K562 (cell line): ENCODE results near the gene TLCD4. TPM values are rescaled to one million over a fixed set of nuclear protein-coding genes. Genes with fewer than 3 reads are reported as not detected.

ENCODE experiments used
- ATAC-seq: fragments of 200-7000 bp; cut with Tn5 transposase; 3 replicates; pipeline ENCODE4 v1.9.1; 2020; ENCODE audit warnings: moderate library complexity
- BruUV-seq: library from RNA; stranded (reverse); fragments of 400-500 nt; replicated peaks from 2 replicates; lab custom pipeline; 2021; lab: Mats Ljungman, UMichigan
- CTCF ChIA-PET: fragments of 300-600 bp; formaldehyde crosslinking; extraction: SDS; loops from one replicate; lab custom pipeline; 2021; ENCODE audit warnings: low intra/inter-chr PET ratio; lab: Yijun Ruan, JAX
- POLR2A ChIA-PET: fragments of 300-600, 350-650 bp; sonication (Branson Sonifier 250); formaldehyde crosslinking; extraction: SDS; loops from one replicate; lab custom pipeline; 2021; ENCODE audit warnings: antibody characterized with exemption, inconsistent platforms; lab: Yijun Ruan, JAX
- DNase-seq, 4 experiments: peaks; one replicate each; pipeline versions ENCODE4 v3.0.0 to v3.0.0-alpha.2; 2011 to 2018; ENCODE audit warnings: low spot score in 3 of 4, mixed read lengths in 3 of 4; ENCODE audit errors: extremely low read depth in 1 of 4
- FAIRE-seq: peaks from 2 replicates; lab custom pipeline; 2011; peaks lifted over from hg19 to GRCh38; lab: Jason Lieb, UNC
- H2AFZ ChIP-seq: 2 replicates; pipeline ENCODE4 v1.6.0; 2011; ENCODE audit warnings: low read depth, low read length, control low read depth, inconsistent platforms
- H3K27ac ChIP-seq: fragments of 200-600 bp; 3 replicates; pipeline ENCODE4 v1.8.0; 2011; ENCODE audit warnings: low read depth, mild to moderate bottlenecking, control low read depth, inconsistent platforms, low read length, moderate library complexity, mixed read lengths; ENCODE audit errors: extremely low read depth
- H3K27me3 ChIP-seq, 2 experiments: fragments of 300-600 bp in 1 of 2; 2 replicates in 1 of 2; 3 replicates in 1 of 2; pipeline versions ENCODE4 v1.6.0 to v1.8.0; 2011; ENCODE audit warnings: inconsistent platforms in 2 of 2, low read length in 2 of 2, mild to moderate bottlenecking in 1 of 2, mixed read lengths in 1 of 2, moderate library complexity in 1 of 2; ENCODE audit not compliant: control insufficient read depth in 2 of 2, insufficient read depth in 2 of 2
- H3K36me3 ChIP-seq: fragments of 300-600 bp; 3 replicates; pipeline ENCODE4 v1.8.0; 2011; ENCODE audit warnings: mild to moderate bottlenecking, low read length, inconsistent platforms; ENCODE audit not compliant: control insufficient read depth, insufficient read depth
- H3K4me1 ChIP-seq, 2 experiments: fragments of 200-600 bp in 1 of 2; replicated peaks in 1 of 2; 2 replicates in 1 of 2; 3 replicates in 1 of 2; pipeline versions ENCODE4 v1.5.1 to v1.8.0; 2011; ENCODE audit warnings: inconsistent platforms in 2 of 2, low read length in 2 of 2, mild to moderate bottlenecking in 1 of 2, mixed read lengths in 1 of 2, moderate library complexity in 1 of 2; ENCODE audit not compliant: control insufficient read depth in 2 of 2, insufficient read depth in 2 of 2
- H3K4me2 ChIP-seq: 2 replicates; pipeline ENCODE4 v1.6.1; 2011; ENCODE audit warnings: low read length, control low read depth, inconsistent platforms, mixed read lengths; ENCODE audit not compliant: insufficient read depth
- H3K4me3 ChIP-seq: fragments of 200-600 bp; sonication (generic), shearing (Covaris generic); 2 replicates; pipeline ENCODE4 v1.5.1; 2016; ENCODE audit warnings: control low read depth, inconsistent platforms
- H3K79me2 ChIP-seq: fragments of 200-600 bp; 3 replicates; pipeline ENCODE4 v1.8.0; 2011; ENCODE audit warnings: low read length, inconsistent platforms; ENCODE audit not compliant: control insufficient read depth, insufficient read depth
- H3K9ac ChIP-seq, 2 experiments: 2 replicates each; pipeline versions ENCODE4 v1.6.0 to v1.6.1; 2011; ENCODE audit warnings: low read depth in 2 of 2, low read length in 2 of 2, control low read depth in 1 of 2, inconsistent platforms in 1 of 2, mild to moderate bottlenecking in 1 of 2, mixed read lengths in 1 of 2; ENCODE audit not compliant: insufficient read depth in 1 of 2
- H3K9me1 ChIP-seq: one replicate; pipeline ENCODE4 v1.6.0; 2011; ENCODE audit warnings: inconsistent platforms, mild to moderate bottlenecking, low read length, moderate library complexity; ENCODE audit not compliant: control insufficient read depth, insufficient read depth
- H3K9me3 ChIP-seq: replicated peaks from 2 replicates; pipeline ENCODE4 v1.5.1; 2011; ENCODE audit warnings: low read depth, low read length, inconsistent platforms; ENCODE audit not compliant: control insufficient read depth, insufficient read depth
- H4K20me1 ChIP-seq: replicated peaks from 2 replicates; pipeline ENCODE4 v1.6.1; 2011; ENCODE audit warnings: low read length, inconsistent platforms, mixed read lengths; ENCODE audit not compliant: control insufficient read depth, insufficient read depth
- ARNT ChIP-seq, 2 experiments: fragments of 450-650 bp; IDR thresholded peaks; 2 replicates each; pipeline ENCODE4 v1.6.1; 2016; ENCODE audit warnings: mild to moderate bottlenecking in 1 of 2
- CSDE1 ChIP-seq, 2 experiments: fragments of 450-650 bp; IDR thresholded peaks; 2 replicates each; pipeline ENCODE4 v1.6.1; 2016; ENCODE audit warnings: mild to moderate bottlenecking in 1 of 2
- CXXC5 ChIP-seq: fragments of 250-450 bp; sonication (Bioruptor Pico); IDR thresholded peaks from 2 replicates; pipeline ENCODE4 v1.8.0; 2022; ENCODE audit warnings: inconsistent platforms, mild to moderate bottlenecking, moderate library complexity
- DACH1 ChIP-seq: fragments of 450-650 bp; IDR thresholded peaks from 2 replicates; pipeline ENCODE4 v1.6.1; 2018; ENCODE audit not compliant: partially characterized antibody
- HDAC3 ChIP-seq: fragments of 450-650 bp; IDR thresholded peaks from 2 replicates; pipeline ENCODE4 v1.6.1; 2018; ENCODE audit warnings: borderline replicate concordance, mild to moderate bottlenecking, moderate library complexity; ENCODE audit not compliant: partially characterized antibody
- KLF6 ChIP-seq: fragments of 250-450 bp; sonication (Bioruptor Pico); IDR thresholded peaks from 2 replicates; pipeline ENCODE4 v1.4.0; 2020; ENCODE audit warnings: mild to moderate bottlenecking, moderate library complexity, borderline replicate concordance
- MEF2A ChIP-seq: IDR thresholded peaks from 2 replicates; pipeline ENCODE4 v1.6.1; 2011; ENCODE audit warnings: low read depth, mild to moderate bottlenecking, low read length, moderate library complexity; ENCODE audit not compliant: control insufficient read depth
- PCBP1 ChIP-seq: fragments of 200-400 bp; formaldehyde crosslinking; IDR thresholded peaks from 2 replicates; pipeline ENCODE4 v1.6.1; 2018; ENCODE audit warnings: mild to moderate bottlenecking, low read depth, low read length; ENCODE audit not compliant: poor library complexity, severe bottlenecking
- TARDBP ChIP-seq: fragments of 450-650 bp; IDR thresholded peaks from 2 replicates; pipeline ENCODE4 v1.6.1; 2016
- ZNF354B ChIP-seq: fragments of 250-450 bp; sonication (Bioruptor Pico); IDR thresholded peaks from 2 replicates; pipeline ENCODE4 v1.4.0; 2020
- ZNF431 ChIP-seq: sonication (generic); formaldehyde crosslinking; IDR thresholded peaks from 2 replicates; pipeline ENCODE4 v1.8.0; 2022; ENCODE audit warnings: mild to moderate bottlenecking, missing genetic modification reagents
- WGBS: fragments of 100-300 bp; shearing (Covaris generic); methylation state at CpG from one replicate; pipeline ENCODE4 v1.1.6; 2016; ENCODE audit warnings: low coverage, mixed read lengths; ENCODE audit not compliant: insufficient coverage; ENCODE audit errors: missing lambda C conversion rate; 5-methylcytosine and 5-hydroxymethylcytosine counted together
- in situ Hi-C: fragments of 300-500 bp; cut with MboI; formaldehyde crosslinking; loops from 4 replicates; pipeline ENCODE4 v1.15.0; 2018; ENCODE audit warnings: inconsistent platforms, mixed read lengths
- intact Hi-C: fragments of 100-400 bp; cut with micrococcal nuclease; formaldehyde crosslinking; loops from 2 replicates; pipeline ENCODE4 v1.14.2; 2022
- polyA plus RNA-seq, 8 experiments: library from polyadenylated mRNA; depleted of rRNA in 4 of 8; stranded (reverse) in 5 of 8; unstranded in 3 of 8; fragments of >200 nt; fragmentation: Nextera tagmentation in 2 of 8; fragmentation: Illumina TruSeq in 1 of 8; extraction: Ambion mirVana in 2 of 8; extraction: Trizol in 1 of 8; gene quantifications; 2 replicates each; pipeline versions ENCODE4 v1.2.1 to v1.2.3, GENCODE V29; 2011 to 2014; ENCODE audit warnings: inconsistent platforms in 1 of 8, missing spikeins in 1 of 8
- total RNA-seq, 7 experiments: library from RNA; depleted of rRNA in 6 of 7; stranded (reverse); fragments of >200 nt in 6 of 7; fragmentation: Illumina TruSeq in 2 of 7; extraction: Trizol in 2 of 7; gene quantifications; 2 replicates each; pipeline versions ENCODE4 v1.2.1 to v1.2.3, GENCODE V29; 2011 to 2021; ENCODE audit warnings: low replicate concordance in 1 of 7
- TF ChIP-seq, protein P1 (sequence below), 2 experiments: fragments of 450-650 bp in 1 of 2; sonication (generic) in 1 of 2; formaldehyde crosslinking in 1 of 2; IDR thresholded peaks; 2 replicates each; pipeline versions ENCODE4 v1.7.1 to v1.9.0; 2016 to 2022; ENCODE audit warnings: inconsistent platforms in 1 of 2, mild to moderate bottlenecking in 1 of 2, missing genetic modification reagents in 1 of 2
- TF ChIP-seq, protein P2 (sequence below): sonication (generic); formaldehyde crosslinking; IDR thresholded peaks from 2 replicates; pipeline ENCODE4 v1.9.0; 2022; ENCODE audit warnings: mild to moderate bottlenecking, missing genetic modification reagents

Gene TLCD4
- total and polyA plus RNA-seq, 9 of the 15 experiments (the other 6 are each of a cell fraction or from before 2014, with no cell fraction given): 3.5 to 19.8 (median 7.6) TPM

DNA sequence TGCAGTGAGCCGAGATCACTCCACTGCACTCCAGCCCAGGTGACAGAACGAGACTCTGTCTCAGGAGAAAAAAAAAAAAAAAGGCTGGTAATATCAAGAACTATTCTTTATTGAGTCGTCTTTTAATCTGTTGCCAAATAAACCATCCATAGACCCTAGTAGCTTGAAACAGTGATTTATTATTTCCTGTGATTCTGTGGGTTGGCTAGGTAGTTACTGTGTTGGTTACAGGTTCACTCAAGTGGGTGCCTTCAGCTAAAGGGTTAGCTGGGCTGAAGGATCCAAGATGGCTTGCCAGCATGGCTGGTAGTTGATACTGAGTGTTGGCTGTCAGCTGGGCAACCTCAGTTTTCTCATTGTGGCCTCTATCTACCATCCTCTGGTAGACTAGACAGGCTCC, 9.2 kb downstream of the TLCD4 start:
- no peak for DNase-seq
- WGBS: 86% methylated on average over 1 of the region's 3 CpGs
- in situ Hi-C loops: no loop called here
- Histone ChIP-seq H3K4me2 (no peak overlapping the region), H3K27ac (no peak overlapping the region), H3K4me3 (no peak overlapping the region), H3K4me1 (peaks cover 10 to 12% of the 10 kb centered on the region in 2 experiments; a peak in 4 of 5 replicates), H3K36me3 (peaks cover 5% of the 10 kb centered on the region), H3K79me2 (peaks cover 88% of the 10 kb centered on the region), H3K9me1 (no peaks in the 10 kb centered on the region), H3K9me3 (no peaks in the 10 kb centered on the region), H4K20me1 (no peaks in the 10 kb centered on the region; the same call in 1 of the 2 replicates), H3K9ac (no peak overlapping the region; a peak in 1 of 4 replicates), H2AFZ (no peak overlapping the region), H3K27me3 (no peaks in the 10 kb centered on the region)
- BruUV-seq: no TSS peak
- FAIRE-seq: no peak
- ChIA-PET POLR2A (interaction anchor here (1.2 to 1.5 kb wide), 2 partner anchors 11 to 13 kb away, joined by 3 to 4 read pairs; no protein-coding TSS in a partner anchor), CTCF (no interaction called here)
- no peak for ATAC-seq
- intact Hi-C loops: no loop called here
- TF ChIP-seq, protein P1, sequence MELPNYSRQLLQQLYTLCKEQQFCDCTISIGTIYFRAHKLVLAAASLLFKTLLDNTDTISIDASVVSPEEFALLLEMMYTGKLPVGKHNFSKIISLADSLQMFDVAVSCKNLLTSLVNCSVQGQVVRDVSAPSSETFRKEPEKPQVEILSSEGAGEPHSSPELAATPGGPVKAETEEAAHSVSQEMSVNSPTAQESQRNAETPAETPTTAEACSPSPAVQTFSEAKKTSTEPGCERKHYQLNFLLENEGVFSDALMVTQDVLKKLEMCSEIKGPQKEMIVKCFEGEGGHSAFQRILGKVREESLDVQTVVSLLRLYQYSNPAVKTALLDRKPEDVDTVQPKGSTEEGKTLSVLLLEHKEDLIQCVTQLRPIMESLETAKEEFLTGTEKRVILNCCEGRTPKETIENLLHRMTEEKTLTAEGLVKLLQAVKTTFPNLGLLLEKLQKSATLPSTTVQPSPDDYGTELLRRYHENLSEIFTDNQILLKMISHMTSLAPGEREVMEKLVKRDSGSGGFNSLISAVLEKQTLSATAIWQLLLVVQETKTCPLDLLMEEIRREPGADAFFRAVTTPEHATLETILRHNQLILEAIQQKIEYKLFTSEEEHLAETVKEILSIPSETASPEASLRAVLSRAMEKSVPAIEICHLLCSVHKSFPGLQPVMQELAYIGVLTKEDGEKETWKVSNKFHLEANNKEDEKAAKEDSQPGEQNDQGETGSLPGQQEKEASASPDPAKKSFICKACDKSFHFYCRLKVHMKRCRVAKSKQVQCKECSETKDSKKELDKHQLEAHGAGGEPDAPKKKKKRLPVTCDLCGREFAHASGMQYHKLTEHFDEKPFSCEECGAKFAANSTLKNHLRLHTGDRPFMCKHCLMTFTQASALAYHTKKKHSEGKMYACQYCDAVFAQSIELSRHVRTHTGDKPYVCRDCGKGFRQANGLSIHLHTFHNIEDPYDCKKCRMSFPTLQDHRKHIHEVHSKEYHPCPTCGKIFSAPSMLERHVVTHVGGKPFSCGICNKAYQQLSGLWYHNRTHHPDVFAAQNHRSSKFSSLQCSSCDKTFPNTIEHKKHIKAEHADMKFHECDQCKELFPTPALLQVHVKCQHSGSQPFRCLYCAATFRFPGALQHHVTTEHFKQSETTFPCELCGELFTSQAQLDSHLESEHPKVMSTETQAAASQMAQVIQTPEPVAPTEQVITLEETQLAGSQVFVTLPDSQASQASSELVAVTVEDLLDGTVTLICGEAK (IDR thresholded peaks at IDR 0.05): no peak
- TF ChIP-seq, protein P1 (CRISPR knock-in tag; IDR thresholded peaks at IDR 0.05): no peak
- TF ChIP-seq, protein P2, sequence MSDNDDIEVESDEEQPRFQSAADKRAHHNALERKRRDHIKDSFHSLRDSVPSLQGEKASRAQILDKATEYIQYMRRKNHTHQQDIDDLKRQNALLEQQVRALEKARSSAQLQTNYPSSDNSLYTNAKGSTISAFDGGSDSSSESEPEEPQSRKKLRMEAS (CRISPR knock-in tag): no peak
- TF ChIP-seq PCBP1: no peak
- no peak for TF ChIP-seq CXXC5 (CRISPR knock-in tag)
- TF ChIP-seq CSDE1 (IDR thresholded peaks at IDR 0.05): no peak
- TF ChIP-seq HDAC3: no peak
- no peak for TF ChIP-seq KLF6 (CRISPR knock-in tag)
- TF ChIP-seq ZNF431 (CRISPR knock-in tag): no peak
- TF ChIP-seq ARNT (IDR thresholded peaks at IDR 0.05): no peak
- TF ChIP-seq ZNF354B (CRISPR knock-in tag): no peak
- no peak for TF ChIP-seq TARDBP
- no peak for TF ChIP-seq DACH1
- no peak for TF ChIP-seq MEF2A
